Measurements from ENCODE around the gene HSPA1A. TPM values are rescaled to one million over a fixed set of nuclear protein-coding genes. Genes with fewer than 3 reads are reported as not detected.

The HSPA1A gene
- total and polyA plus RNA-seq, 9 of the 15 experiments (the other 6 are each of a cell fraction or from before 2014, with no cell fraction given): 2.2 to 273 (median 107) TPM

- peak; percentile 98 for TF ChIP-seq FOXK1 (CRISPR knock-in tag; IDR thresholded peaks at IDR 0.05; ENCODE audit: borderline replicate concordance)
- TF ChIP-seq TCF7 (IDR thresholded peaks at IDR 0.05; ENCODE audit: borderline replicate concordance): no peak
- no peak for TF ChIP-seq ZNF253 (CRISPR knock-in tag; conservative IDR thresholded peaks at IDR 0.05)
- no peak for TF ChIP-seq THRA (IDR thresholded peaks at IDR 0.05)
- no peak for TF ChIP-seq ZNF696 (CRISPR knock-in tag; conservative IDR thresholded peaks at IDR 0.05)
- TF ChIP-seq PPARD (CRISPR knock-in tag; IDR thresholded peaks at IDR 0.05): no peak
- TF ChIP-seq PHF8 (IDR thresholded peaks at IDR 0.05; ENCODE audit: borderline replicate concordance, low read length): no peak
- no peak for TF ChIP-seq SNIP1 (IDR thresholded peaks at IDR 0.05; ENCODE audit: low read depth)
- TF ChIP-seq GTF2A2 (tag; IDR thresholded peaks at IDR 0.05): 0 out of 2 replicates have a peak, but pooled peaks have one; percentile 73
- no peak for TF ChIP-seq JUNB (CRISPR knock-in tag; conservative IDR thresholded peaks at IDR 0.05)
- TF ChIP-seq ZNF134 (CRISPR knock-in tag; conservative IDR thresholded peaks at IDR 0.05): no peak
- no peak for TF ChIP-seq BRCA1 (IDR thresholded peaks at IDR 0.05)
- TF ChIP-seq BRCA1 (CRISPR knock-in tag; IDR thresholded peaks at IDR 0.05): peak; percentile 94; the same call in 1 of the 2 replicates
- TF ChIP-seq, protein P1, sequence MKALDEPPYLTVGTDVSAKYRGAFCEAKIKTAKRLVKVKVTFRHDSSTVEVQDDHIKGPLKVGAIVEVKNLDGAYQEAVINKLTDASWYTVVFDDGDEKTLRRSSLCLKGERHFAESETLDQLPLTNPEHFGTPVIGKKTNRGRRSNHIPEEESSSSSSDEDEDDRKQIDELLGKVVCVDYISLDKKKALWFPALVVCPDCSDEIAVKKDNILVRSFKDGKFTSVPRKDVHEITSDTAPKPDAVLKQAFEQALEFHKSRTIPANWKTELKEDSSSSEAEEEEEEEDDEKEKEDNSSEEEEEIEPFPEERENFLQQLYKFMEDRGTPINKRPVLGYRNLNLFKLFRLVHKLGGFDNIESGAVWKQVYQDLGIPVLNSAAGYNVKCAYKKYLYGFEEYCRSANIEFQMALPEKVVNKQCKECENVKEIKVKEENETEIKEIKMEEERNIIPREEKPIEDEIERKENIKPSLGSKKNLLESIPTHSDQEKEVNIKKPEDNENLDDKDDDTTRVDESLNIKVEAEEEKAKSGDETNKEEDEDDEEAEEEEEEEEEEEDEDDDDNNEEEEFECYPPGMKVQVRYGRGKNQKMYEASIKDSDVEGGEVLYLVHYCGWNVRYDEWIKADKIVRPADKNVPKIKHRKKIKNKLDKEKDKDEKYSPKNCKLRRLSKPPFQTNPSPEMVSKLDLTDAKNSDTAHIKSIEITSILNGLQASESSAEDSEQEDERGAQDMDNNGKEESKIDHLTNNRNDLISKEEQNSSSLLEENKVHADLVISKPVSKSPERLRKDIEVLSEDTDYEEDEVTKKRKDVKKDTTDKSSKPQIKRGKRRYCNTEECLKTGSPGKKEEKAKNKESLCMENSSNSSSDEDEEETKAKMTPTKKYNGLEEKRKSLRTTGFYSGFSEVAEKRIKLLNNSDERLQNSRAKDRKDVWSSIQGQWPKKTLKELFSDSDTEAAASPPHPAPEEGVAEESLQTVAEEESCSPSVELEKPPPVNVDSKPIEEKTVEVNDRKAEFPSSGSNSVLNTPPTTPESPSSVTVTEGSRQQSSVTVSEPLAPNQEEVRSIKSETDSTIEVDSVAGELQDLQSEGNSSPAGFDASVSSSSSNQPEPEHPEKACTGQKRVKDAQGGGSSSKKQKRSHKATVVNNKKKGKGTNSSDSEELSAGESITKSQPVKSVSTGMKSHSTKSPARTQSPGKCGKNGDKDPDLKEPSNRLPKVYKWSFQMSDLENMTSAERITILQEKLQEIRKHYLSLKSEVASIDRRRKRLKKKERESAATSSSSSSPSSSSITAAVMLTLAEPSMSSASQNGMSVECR (CRISPR knock-in tag; IDR thresholded peaks at IDR 0.05): no peak
- TF ChIP-seq CTBP1 (IDR thresholded peaks at IDR 0.05; ENCODE audit: borderline replicate concordance): no peak
- TF ChIP-seq ARNT (IDR thresholded peaks at IDR 0.05): peak; percentile 34 to 60; a peak in 3 of 4 replicates
- TF ChIP-seq, protein P2, sequence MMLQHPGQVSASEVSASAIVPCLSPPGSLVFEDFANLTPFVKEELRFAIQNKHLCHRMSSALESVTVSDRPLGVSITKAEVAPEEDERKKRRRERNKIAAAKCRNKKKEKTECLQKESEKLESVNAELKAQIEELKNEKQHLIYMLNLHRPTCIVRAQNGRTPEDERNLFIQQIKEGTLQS (IDR thresholded peaks at IDR 0.05): no peak
- TF ChIP-seq, protein P2 (CRISPR knock-in tag; conservative IDR thresholded peaks at IDR 0.05): no peak
- TF ChIP-seq CHD1 (IDR thresholded peaks at IDR 0.05; ENCODE audit: low read length): no peak
- TF ChIP-seq HMBOX1 (IDR thresholded peaks at IDR 0.05): no peak
- TF ChIP-seq POLR2A (conservative IDR thresholded peaks at IDR 0.05): peak; percentile 86
- no peak for TF ChIP-seq E2F3 (CRISPR knock-in tag; IDR thresholded peaks at IDR 0.05)
- no peak for TF ChIP-seq CREBBP (IDR thresholded peaks at IDR 0.05; ENCODE audit: low read depth, low read length)
These were observed 20.3 kb upstream of the HSPA1A start (continued) for GRCh38 chr6:31794866-31795615.
